T47D (cell line): Measurements from ENCODE around the gene ADM2.
"Not testable (repeated sequence)": the region's sequence is repeated elsewhere in the genome, so short reads cannot be mapped to it uniquely, and the experiment has no call there.

Experiments used
- DNase-seq, 2 experiments: peaks; one replicate each; pipeline versions ENCODE4 v3.0.0 to v3.0.0-alpha.2; 2011 to 2012; ENCODE audit warnings: low read depth in 1 of 2, low spot score in 1 of 2
- JUND ChIP-seq: IDR thresholded peaks from 2 replicates; pipeline ENCODE4 v1.6.1; 2012; ENCODE audit warnings: low read depth
- in situ Hi-C: cut with HindIII; loops from 2 replicates; pipeline ENCODE4 v1.10.0; 2016; ENCODE audit warnings: low sequenced_read_pairs, low pct_unique_long_range_greater_than_20kb

The ADM2 gene

GRCh38 chr22:50516068-50516467 is 34.7 kb downstream of the ADM2 start:
- DNase-seq = peak; percentile 45 to 73
- in situ Hi-C loops = no loop called here
- TF ChIP-seq JUND = no peak

DNA sequence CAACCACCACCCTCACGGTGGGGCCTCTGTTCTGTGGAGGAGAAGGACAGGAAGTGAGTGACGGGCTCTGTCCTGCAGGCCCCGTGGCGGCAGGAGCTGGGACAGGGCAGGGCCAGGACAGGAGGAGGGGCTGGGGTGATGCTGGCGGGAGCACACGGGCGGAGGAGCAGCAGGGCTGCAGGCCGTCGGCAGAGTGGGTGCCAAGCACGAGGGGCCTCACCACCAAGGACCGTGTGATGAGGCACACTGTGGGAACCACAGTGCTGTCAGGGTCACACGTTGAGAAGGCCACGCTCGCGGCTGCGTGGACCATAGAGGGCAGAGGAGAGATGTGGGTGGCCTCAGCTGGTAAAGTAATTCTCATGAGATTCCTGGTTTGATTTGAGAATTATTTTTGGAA is 35.5 kb downstream of the ADM2 start:
- in situ Hi-C loops = no loop called here
- no peak for DNase-seq
- TF ChIP-seq JUND = no peak

DNA sequence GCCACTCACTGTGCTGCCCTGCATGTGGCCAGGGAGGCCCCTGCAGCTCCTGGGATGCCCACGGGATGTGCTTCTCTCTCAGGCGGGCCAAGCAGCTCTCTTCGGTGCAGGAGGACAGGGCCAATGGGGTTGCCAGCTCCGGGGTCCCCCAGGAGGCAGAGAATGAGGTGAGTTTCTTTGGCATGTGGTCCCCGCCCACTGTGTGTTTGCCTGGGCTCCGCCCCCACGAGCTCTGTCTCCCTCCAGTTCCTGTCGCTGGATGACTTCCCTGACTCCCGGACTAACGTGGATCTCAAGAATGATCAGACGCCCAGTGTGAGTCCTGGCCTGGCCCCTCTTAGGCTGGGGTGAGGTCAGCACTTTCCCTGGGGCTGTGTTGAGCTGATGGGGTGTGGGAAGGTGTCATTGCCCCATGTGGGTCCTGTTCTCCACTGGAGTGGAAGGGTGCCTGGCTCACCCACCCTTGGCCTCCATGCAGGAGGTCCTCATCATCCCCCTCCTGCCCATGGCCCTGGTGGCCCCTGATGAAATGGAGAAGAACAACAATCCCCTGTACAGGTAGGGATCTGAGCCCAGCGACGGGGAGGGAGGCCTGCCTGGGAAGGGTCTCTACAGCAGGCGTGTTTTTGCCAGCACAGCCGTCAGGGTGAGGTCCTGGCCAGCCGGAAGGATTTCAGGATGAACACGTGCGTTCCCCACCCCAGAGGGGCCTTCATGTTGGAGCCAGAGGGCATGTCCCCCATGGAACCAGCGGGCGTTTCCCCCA is 36.3 kb downstream of the ADM2 start:
- no peak for DNase-seq
- TF ChIP-seq JUND = no peak
- in situ Hi-C loops = no loop called here

DNA sequence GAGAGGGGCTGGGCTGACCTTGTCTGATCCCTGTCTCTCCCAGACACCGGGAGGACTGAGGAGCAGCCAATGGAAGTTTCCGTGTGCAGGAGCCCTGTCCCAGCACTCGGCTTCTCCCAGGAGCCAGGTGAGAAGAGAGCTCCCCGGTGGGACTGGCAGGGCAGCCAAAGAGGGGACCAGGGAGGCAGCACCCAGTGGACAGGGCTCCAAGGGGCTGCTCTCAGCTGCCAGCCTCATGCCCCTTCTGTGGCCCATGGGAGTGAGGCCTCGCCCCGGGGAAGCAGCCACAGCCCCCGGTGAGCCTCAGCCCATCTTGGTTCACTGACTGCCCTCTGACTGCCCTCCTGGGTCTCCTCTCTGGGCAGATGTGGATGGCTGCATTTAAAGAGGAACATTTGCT is 37.3 kb downstream of the ADM2 start:
- no peak for TF ChIP-seq JUND
- no peak for DNase-seq
- in situ Hi-C loops = no loop called here

DNA sequence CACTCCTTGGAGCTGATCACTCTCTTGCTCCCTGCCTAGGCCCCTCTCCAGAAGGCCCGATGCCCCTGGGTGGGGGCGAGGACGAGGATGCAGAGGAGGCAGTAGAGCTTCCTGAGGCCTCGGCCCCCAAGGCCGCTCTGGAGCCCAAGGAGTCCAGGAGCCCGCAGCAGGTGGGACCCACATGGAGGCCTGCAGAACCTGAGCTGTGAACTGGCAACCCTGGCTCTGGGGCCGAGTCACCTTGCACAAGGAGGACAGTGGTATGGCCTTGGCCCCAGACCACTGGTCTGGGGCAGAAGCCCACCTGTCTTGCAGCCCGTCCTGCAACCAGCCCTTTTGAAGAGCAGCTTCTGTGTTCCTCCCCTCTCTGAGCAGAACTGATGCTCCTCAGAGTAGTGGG is 37.8 kb downstream of the ADM2 start:
- no peak for DNase-seq
- no peak for TF ChIP-seq JUND
- in situ Hi-C loops = no loop called here

- DNase-seq, in situ Hi-C loops: not testable (repeated sequence)
Measured at GRCh38 chr22:50520184-50520583, 38.8 kb downstream of the ADM2 start.

GRCh38 chr22:50520826-50521453 is 39.6 kb downstream of the ADM2 start:
- in situ Hi-C loops = no loop called here
- no peak for TF ChIP-seq JUND
- DNase-seq = no peak

- in situ Hi-C loops = no loop called here
- no peak for DNase-seq
- TF ChIP-seq JUND = no peak
Measured at GRCh38 chr22:50521710-50522109, 40.4 kb downstream of the ADM2 start.

- in situ Hi-C loops = no loop called here
- DNase-seq = no peak
- no peak for TF ChIP-seq JUND
Measured at GRCh38 chr22:50522208-50522805, 41.0 kb downstream of the ADM2 start.

- DNase-seq = no peak
- in situ Hi-C loops = no loop called here
- no peak for TF ChIP-seq JUND
Measured at GRCh38 chr22:50522806-50523438, 41.6 kb downstream of the ADM2 start.

GRCh38 chr22:50523458-50523805 is 42.1 kb downstream of the ADM2 start:
- TF ChIP-seq JUND = no peak
- no peak for DNase-seq
- in situ Hi-C loops = no loop called here

GRCh38 chr22:50523806-50524675 is 42.7 kb downstream of the ADM2 start:
- no peak for DNase-seq
- in situ Hi-C loops = no loop called here
- TF ChIP-seq JUND = no peak
